ENCODE measurements around the gene SGPP2.

- TF ChIP-seq CTCF (IDR thresholded peaks at IDR 0.05) (no peak), POLR2AphosphoS5 (IDR thresholded peaks at IDR 0.05) (no peak)
Measured at GRCh38 chr2:222418739-222419138, 5.6 kb upstream of the SGPP2 start.
